Gastrocnemius medialis (tissue), 4 donors: ENCODE results near the gene PALLD. TPM values are rescaled to one million over a fixed set of nuclear protein-coding genes. Genes with fewer than 3 reads are reported as not detected.

Source experiments
- ATAC-seq, 2 donors: fragments of 150-250 bp; one replicate each; pipeline ENCODE4 v1.9.1; 2016
- DNase-seq, 2 donors: peaks; one replicate each; pipeline ENCODE4 v3.0.0-alpha.2; 2019
- H3K27ac ChIP-seq, 4 donors: fragments of 200-600 bp; sonication (generic); 1 replicate in 1 of 4; 2 replicates in 3 of 4; pipeline ENCODE4 v1.5.1; 2016 to 2018; ENCODE audit warnings: mild to moderate bottlenecking in 2 of 4, moderate library complexity in 1 of 4
- H3K27me3 ChIP-seq, 3 donors: fragments of 200-600 bp; sonication (generic) in 2 of 3; 1 replicate in 1 of 3; 2 replicates in 2 of 3; pipeline versions ENCODE4 v1.5.1 to v1.6.0; 2016 to 2019; ENCODE audit warnings: mild to moderate bottlenecking in 1 of 3, moderate library complexity in 1 of 3
- H3K36me3 ChIP-seq, 2 donors: fragments of 200-600 bp; sonication (generic) in 1 of 2; one replicate each; pipeline ENCODE4 v1.5.1; 2017 to 2018
- H3K4me1 ChIP-seq, 2 donors: fragments of 200-600 bp; sonication (generic) in 1 of 2; one replicate each; pipeline ENCODE4 v1.5.1; 2016 to 2017; ENCODE audit warnings: mild to moderate bottlenecking in 2 of 2
- H3K4me3 ChIP-seq, 4 donors: fragments of 200-600 bp; sonication (generic) in 3 of 4; 1 replicate in 1 of 4; 2 replicates in 3 of 4; pipeline ENCODE4 v1.5.1; 2016 to 2019; ENCODE audit warnings: mild to moderate bottlenecking in 2 of 4
- H3K9me3 ChIP-seq, 3 donors: fragments of 200-600 bp; sonication (generic) in 2 of 3; 1 replicate in 1 of 3; 2 replicates in 2 of 3; pipeline ENCODE4 v1.5.1; 2016 to 2019
- CTCF ChIP-seq, 5 experiments: fragments of 450-650 bp in 3 of 5; fragments of 200-600 bp in 2 of 5; sonication (generic) in 2 of 5; IDR thresholded peaks in 4 of 5; conservative IDR thresholded peaks in 1 of 5; 1 replicate in 4 of 5; 2 replicates in 1 of 5; pipeline ENCODE4 v1.5.1; 2016 to 2019; ENCODE audit warnings: antibody characterized with exemption in 5 of 5, mild to moderate bottlenecking in 3 of 5, moderate library complexity in 3 of 5
- POLR2A ChIP-seq, 2 donors: fragments of 450-650 bp; IDR thresholded peaks; one replicate each; pipeline ENCODE4 v1.6.1; 2017; ENCODE audit warnings: antibody characterized with exemption in 2 of 2, mild to moderate bottlenecking in 2 of 2, moderate library complexity in 2 of 2
- in situ Hi-C, 4 donors: fragments of 200-750 bp; cut with MboI; loops; one replicate each; pipeline versions ENCODE4 v1.15.0 to v1.8.0; 2017; ENCODE audit warnings: low sequenced_read_pairs in 4 of 4
- intact Hi-C: fragments of 100-400 bp; cut with DNase I; formaldehyde crosslinking; loops from one replicate; pipeline ENCODE4 v1.15.1; 2023; ENCODE audit warnings: low total_unique reads
- total RNA-seq, 4 donors: library from RNA; depleted of rRNA; stranded (reverse); fragments of >200 nt; gene quantifications; one replicate each; pipeline versions ENCODE4 v1.1.0 to v1.2.3, GENCODE V29; 2016

The PALLD gene
- total RNA-seq, 4 donors from 2014 or later: 165 to 439 (median 319) TPM

DNA sequence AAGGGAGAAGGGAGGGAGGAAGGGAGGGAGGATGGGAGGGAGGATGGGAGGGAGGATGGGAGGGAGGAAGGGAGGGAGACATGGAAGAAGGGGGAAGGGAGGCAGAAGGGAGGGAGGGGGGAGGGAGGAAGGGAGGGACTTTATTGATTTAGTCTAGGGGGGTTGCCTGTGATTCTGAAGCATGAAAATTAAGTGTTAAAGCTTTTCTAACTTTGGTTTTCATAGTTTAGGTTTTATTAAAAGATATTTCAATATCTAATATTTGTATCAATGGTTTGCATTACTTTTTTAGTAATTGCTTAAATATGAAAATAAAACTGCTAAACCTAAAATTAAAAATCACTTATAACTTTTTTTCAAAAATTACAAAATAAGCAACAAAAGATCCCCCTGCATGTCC, 2.4 kb downstream of the PALLD start:
- H3K36me3 ChIP-seq: no peaks in the 10 kb centered on the region
- intact Hi-C loops (no loop called here), in situ Hi-C loops (no loop called here)
- ATAC-seq: no peak
- H3K4me1 ChIP-seq: peaks cover 21 to 36% of the 10 kb centered on the region in 2 donors
- TF ChIP-seq POLR2A (IDR thresholded peaks at IDR 0.05) (no peak), CTCF (IDR thresholded peaks at IDR 0.05 in 4 of 5, conservative IDR thresholded peaks at IDR 0.05 in 1 of 5) (no peak)
- H3K4me3 ChIP-seq: no peak overlapping the region
- H3K27me3 ChIP-seq: no peaks in the 10 kb centered on the region
- H3K9me3 ChIP-seq: no peaks in the 10 kb centered on the region
- peak overlapping the region in 3 of 4 donors; percentile 18 to 88 (median 24) for H3K27ac ChIP-seq
- DNase-seq: no peak

- H3K9me3 ChIP-seq: no peaks in the 10 kb centered on the region
- TF ChIP-seq POLR2A (IDR thresholded peaks at IDR 0.05) (no peak), CTCF (IDR thresholded peaks at IDR 0.05 in 4 of 5, conservative IDR thresholded peaks at IDR 0.05 in 1 of 5) (no peak)
- H3K4me3 ChIP-seq: no peak overlapping the region
- H3K4me1 ChIP-seq: peaks cover 18 to 34% of the 10 kb centered on the region in 2 donors
- DNase-seq (no peak), ATAC-seq (no peak)
- intact Hi-C loops (loop anchor here (10.0 kb wide), 1 partner anchor 313 kb away; no protein-coding TSS in a partner anchor), in situ Hi-C loops (no loop called here)
- H3K36me3 ChIP-seq: no peaks in the 10 kb centered on the region
- H3K27me3 ChIP-seq: no peaks in the 10 kb centered on the region
- peak overlapping the region in 3 of 4 donors; percentile 42 to 88 (median 68) for H3K27ac ChIP-seq
Observed at GRCh38 chr4:168501407-168501806, 4.6 kb downstream of the PALLD start.

- no peaks in the 10 kb centered on the region for H3K9me3 ChIP-seq
- H3K27ac ChIP-seq: peak overlapping the region; percentile 63 to 88 (median 70)
- in situ Hi-C loops (no loop called here), intact Hi-C loops (loop anchor here (10.0 kb wide), 1 partner anchor 312 kb away; no protein-coding TSS in a partner anchor)
- peak in 1 of 2 donors; percentile 2 for ATAC-seq
- no peak overlapping the region for H3K4me3 ChIP-seq
- H3K27me3 ChIP-seq: no peaks in the 10 kb centered on the region
- DNase-seq: no peak
- no peaks in the 10 kb centered on the region for H3K36me3 ChIP-seq
- no peak for TF ChIP-seq CTCF (IDR thresholded peaks at IDR 0.05 in 4 of 5, conservative IDR thresholded peaks at IDR 0.05 in 1 of 5)
- TF ChIP-seq POLR2A (IDR thresholded peaks at IDR 0.05): no peak
- peaks cover 25 to 26% of the 10 kb centered on the region in 2 donors for H3K4me1 ChIP-seq
Observed at GRCh38 chr4:168502861-168503260, 6.0 kb downstream of the PALLD start.

DNA sequence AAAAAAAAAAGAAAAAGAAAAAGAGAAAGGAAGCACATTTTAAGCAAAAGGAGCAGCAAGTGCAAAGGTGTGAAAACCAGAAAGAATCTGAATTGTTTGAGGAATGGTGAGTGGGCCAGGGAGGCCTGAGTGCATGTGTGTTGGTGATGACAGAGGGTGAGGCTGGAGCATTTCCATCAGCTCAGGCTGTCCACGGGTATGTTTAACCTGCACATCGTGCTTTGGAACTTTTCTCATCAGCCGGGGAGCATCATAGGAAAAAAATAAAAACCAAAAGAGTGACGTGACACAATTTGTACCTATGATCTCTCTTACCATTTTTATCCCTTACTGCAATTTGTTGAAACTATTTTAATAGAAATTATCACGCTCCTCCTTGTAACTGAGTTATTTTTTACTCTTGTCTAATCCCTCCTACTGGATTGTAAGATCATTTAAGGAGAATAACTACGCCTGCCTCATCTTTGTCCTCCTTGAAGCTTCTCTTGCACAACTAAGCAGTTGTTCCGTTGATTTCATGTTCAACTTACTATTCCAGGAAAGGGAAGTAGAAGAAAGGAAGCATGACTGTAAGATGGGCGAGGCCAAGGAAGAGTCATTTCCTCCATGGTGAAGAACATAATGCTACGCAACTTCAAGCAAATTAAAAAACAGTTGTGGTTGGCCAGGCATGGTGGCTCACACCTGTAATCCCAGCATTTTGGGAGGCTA, 7.0 kb downstream of the PALLD start:
- ATAC-seq (peak; percentile 88 to 92), DNase-seq (peak; percentile 20 to 62)
- Histone ChIP-seq H3K36me3 (no peaks in the 10 kb centered on the region), H3K4me1 (peaks cover 15 to 16% of the 10 kb centered on the region in 2 donors), H3K27ac (peak overlapping the region; percentile 63 to 88 (median 70)), H3K9me3 (no peaks in the 10 kb centered on the region), H3K4me3 (no peak overlapping the region), H3K27me3 (no peaks in the 10 kb centered on the region)
- intact Hi-C loops: loop anchor here (10.0 kb wide), 1 partner anchor 311 kb away; no protein-coding TSS in a partner anchor
- in situ Hi-C loops: no loop called here
- TF ChIP-seq POLR2A (IDR thresholded peaks at IDR 0.05) (no peak), CTCF (IDR thresholded peaks at IDR 0.05 in 4 of 5, conservative IDR thresholded peaks at IDR 0.05 in 1 of 5) (no peak)
